ENCODE data around the gene RESF1.

DNA sequence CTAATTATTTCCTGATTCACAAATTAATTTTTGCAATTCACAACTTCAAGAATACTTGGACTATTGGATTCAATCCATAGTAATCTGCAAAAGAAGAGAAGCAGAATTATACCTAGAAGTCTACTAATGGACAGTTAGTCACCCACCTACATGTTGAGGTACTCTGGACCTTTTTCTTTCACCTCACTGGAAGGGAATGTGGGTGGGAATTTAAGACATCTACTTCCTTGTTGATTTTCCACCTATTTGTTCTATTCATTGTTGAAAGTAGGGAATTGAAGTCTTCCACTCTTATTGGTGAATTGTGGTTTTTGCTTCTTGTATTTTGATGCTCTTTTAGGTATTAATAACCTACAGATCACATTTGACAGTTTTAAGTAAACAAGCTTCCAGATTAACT is 11.0 kb downstream of the RESF1 start:
- TF ChIP-seq POLR2AphosphoS5 (IDR thresholded peaks at IDR 0.05; ENCODE audit: insufficient read depth in 1 of 2, low read depth in 1 of 2) (no peak), CTCF (IDR thresholded peaks at IDR 0.05) (no peak)
